Glutamatergic neuron (in vitro differentiated cells): ENCODE measurements around the gene UBE2E3. TPM values are rescaled to one million over a fixed set of nuclear protein-coding genes. Genes with fewer than 3 reads are reported as not detected.

Experiments
- DNase-seq: peaks from one replicate; pipeline ENCODE4 v3.0.0; 2022
- H3K27ac Mint-ChIP-seq: one replicate; pipeline ENCODE4 v1.8.0; 2020; ENCODE audit warnings: mild to moderate bottlenecking, mixed read lengths, inconsistent platforms; ENCODE audit not compliant: unreplicated experiment
- H3K27me3 Mint-ChIP-seq: one replicate; pipeline ENCODE4 v1.8.0; 2020; ENCODE audit warnings: mild to moderate bottlenecking, moderate library complexity, mixed read lengths, inconsistent platforms; ENCODE audit not compliant: unreplicated experiment
- H3K36me3 Mint-ChIP-seq: one replicate; pipeline ENCODE4 v1.8.0; 2020; ENCODE audit warnings: mild to moderate bottlenecking, mixed read lengths, inconsistent platforms; ENCODE audit not compliant: unreplicated experiment
- H3K4me1 Mint-ChIP-seq: one replicate; pipeline ENCODE4 v1.8.0; 2020; ENCODE audit warnings: mild to moderate bottlenecking, low read depth, mixed read lengths, inconsistent platforms; ENCODE audit not compliant: unreplicated experiment
- H3K4me3 Mint-ChIP-seq: one replicate; pipeline ENCODE4 v1.8.0; 2020; ENCODE audit warnings: mild to moderate bottlenecking, mixed read lengths, inconsistent platforms; ENCODE audit not compliant: unreplicated experiment
- H3K9me3 Mint-ChIP-seq: one replicate; pipeline ENCODE4 v1.8.0; 2020; ENCODE audit warnings: mild to moderate bottlenecking, moderate library complexity, mixed read lengths, inconsistent platforms; ENCODE audit not compliant: unreplicated experiment
- CTCF ChIP-seq: fragments of 200-600 bp; sonication (generic); IDR thresholded peaks from one replicate; pipeline ENCODE4 v1.5.0; 2021; ENCODE audit not compliant: partially characterized antibody, unreplicated experiment
- total RNA-seq: library from RNA; stranded (reverse); fragmentation: NEBNext Ultra II Directional; extraction: Animal tissue kit (Norgen Biotek cat#: 25700); gene quantifications from one replicate; pipeline ENCODE4 v1.2.1, GENCODE V29; 2021; ENCODE audit not compliant: unreplicated experiment

UBE2E3 gene
- total RNA-seq, 1 donor from 2014 or later: 294 TPM

GRCh38 chr2:180999274-180999964 is 19.0 kb downstream of the UBE2E3 start:
- peaks cover 36% of the 10 kb centered on the region for H3K4me1 Mint-ChIP-seq
- no peak for DNase-seq
- peaks cover 3% of the 10 kb centered on the region for H3K27me3 Mint-ChIP-seq
- H3K9me3 Mint-ChIP-seq: no peaks in the 10 kb centered on the region
- no peaks in the 10 kb centered on the region for H3K36me3 Mint-ChIP-seq
- no peak overlapping the region for H3K27ac Mint-ChIP-seq
- TF ChIP-seq CTCF: no peak
- H3K4me3 Mint-ChIP-seq: no peak overlapping the region

DNA sequence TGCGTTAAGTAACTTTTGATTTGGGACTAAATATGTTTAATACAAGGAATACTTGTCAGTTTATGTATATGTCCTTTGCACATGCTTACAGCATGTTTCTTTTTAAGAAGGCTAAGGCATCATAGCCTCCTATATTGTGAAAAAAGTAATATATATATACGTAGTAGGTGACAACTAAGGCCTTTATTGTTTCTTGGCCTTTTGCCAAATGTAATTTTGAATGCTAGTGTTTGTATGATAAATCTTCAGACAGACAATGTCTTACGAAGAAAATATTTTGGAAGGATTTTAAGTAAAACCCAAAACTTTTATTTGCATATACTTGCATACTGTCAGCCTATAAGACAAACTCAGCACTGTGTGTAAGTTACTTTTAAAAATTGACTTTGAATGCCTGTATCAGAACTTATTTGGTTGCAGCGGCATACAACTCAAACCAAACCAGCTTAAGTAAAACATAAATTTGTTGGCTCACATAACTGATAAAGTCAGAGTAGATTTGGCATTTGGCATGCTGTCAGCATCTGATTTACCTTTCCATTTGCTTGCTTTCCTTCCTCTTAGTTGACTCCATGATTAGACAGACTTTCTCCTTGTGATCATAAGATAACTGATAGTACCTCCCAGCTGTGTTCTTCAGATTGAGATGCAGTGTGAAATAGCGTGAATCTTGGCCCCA is 24.4 kb downstream of the UBE2E3 start:
- Mint-ChIP-seq H3K4me3 (no peak overlapping the region), H3K4me1 (peaks cover 22% of the 10 kb centered on the region), H3K36me3 (no peaks in the 10 kb centered on the region), H3K27me3 (peaks cover 3% of the 10 kb centered on the region), H3K9me3 (no peaks in the 10 kb centered on the region), H3K27ac (no peak overlapping the region)
- TF ChIP-seq CTCF: no peak
- DNase-seq: no peak

GRCh38 chr2:181005326-181005655 is 24.9 kb downstream of the UBE2E3 start:
- H3K4me1 Mint-ChIP-seq: peaks cover 25% of the 10 kb centered on the region
- H3K36me3 Mint-ChIP-seq: no peaks in the 10 kb centered on the region
- no peak overlapping the region for H3K4me3 Mint-ChIP-seq
- H3K27ac Mint-ChIP-seq: no peak overlapping the region
- H3K9me3 Mint-ChIP-seq: no peaks in the 10 kb centered on the region
- H3K27me3 Mint-ChIP-seq: peaks cover 3% of the 10 kb centered on the region
- no peak for DNase-seq
- TF ChIP-seq CTCF: no peak

DNA sequence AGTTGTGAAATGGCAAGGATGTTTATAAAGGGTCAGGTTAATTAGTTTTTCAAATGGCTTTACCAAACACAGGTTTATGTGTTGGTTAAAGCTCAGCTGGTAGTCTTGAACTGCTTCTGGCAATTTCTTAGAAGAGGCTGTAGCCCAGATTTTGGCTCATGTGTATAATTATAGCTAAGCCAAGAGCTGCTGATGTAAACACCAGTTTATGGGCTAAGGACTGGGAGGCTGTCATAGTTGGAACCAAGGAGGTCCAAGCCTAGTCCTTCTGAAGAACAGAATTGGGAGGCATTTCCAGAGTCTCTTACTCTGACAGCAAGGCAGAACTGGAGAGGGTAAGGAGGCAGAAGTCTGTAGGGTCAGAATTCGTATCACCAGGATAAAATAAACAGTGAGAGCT is 25.4 kb downstream of the UBE2E3 start:
- peaks cover 30% of the 10 kb centered on the region for H3K4me1 Mint-ChIP-seq
- H3K27ac Mint-ChIP-seq: no peak overlapping the region
- DNase-seq: no peak
- H3K9me3 Mint-ChIP-seq: no peaks in the 10 kb centered on the region
- TF ChIP-seq CTCF: no peak
- peaks cover 3% of the 10 kb centered on the region for H3K27me3 Mint-ChIP-seq
- H3K36me3 Mint-ChIP-seq: no peaks in the 10 kb centered on the region
- no peak overlapping the region for H3K4me3 Mint-ChIP-seq
